Measurements from ENCODE around the gene CKB. TPM values are rescaled to one million over a fixed set of nuclear protein-coding genes. Genes with fewer than 3 reads are reported as not detected.

Gene CKB
- total and polyA plus RNA-seq, 9 of the 15 experiments (the other 6 are each of a cell fraction or from before 2014, with no cell fraction given) = 23.9 to 692 (median 132) TPM

- TF ChIP-seq L3MBTL2 (IDR thresholded peaks at IDR 0.05) = peak; percentile 81
- TF ChIP-seq ADNP (tag; IDR thresholded peaks at IDR 0.05) = no peak
- no peak for TF ChIP-seq CEBPZ (IDR thresholded peaks at IDR 0.05; ENCODE audit: borderline replicate concordance, low read depth, low read length)
- TF ChIP-seq MXI1 (IDR thresholded peaks at IDR 0.05; ENCODE audit: low read depth, low read length) = no peak; the same call in 1 of the 2 replicates
- no peak; the same call in 1 of the 2 replicates for TF ChIP-seq POLR2AphosphoS2 (IDR thresholded peaks at IDR 0.05; ENCODE audit: low read length)
- TF ChIP-seq LARP7 (IDR thresholded peaks at IDR 0.05) = no peak
- peak; percentile 72 for TF ChIP-seq ARID4B (CRISPR knock-in tag; IDR thresholded peaks at IDR 0.05)
- TF ChIP-seq TFAM (CRISPR knock-in tag; conservative IDR thresholded peaks at IDR 0.05) = no peak
- no peak for TF ChIP-seq ARID3A (IDR thresholded peaks at IDR 0.05; ENCODE audit: borderline replicate concordance, low read depth, low read length)
- no peak for TF ChIP-seq ATF1 (CRISPR knock-in tag; IDR thresholded peaks at IDR 0.05)
- peak; percentile 77 for TF ChIP-seq ATF1 (tag; IDR thresholded peaks at IDR 0.05)
- TF ChIP-seq CSDE1 (IDR thresholded peaks at IDR 0.05) = no peak
- peak; percentile 67; the same call in 1 of the 2 replicates for TF ChIP-seq GATAD2A (IDR thresholded peaks at IDR 0.05)
- peak; percentile 73 for TF ChIP-seq KLF13 (tag; IDR thresholded peaks at IDR 0.05; ENCODE audit: borderline replicate concordance, low read depth)
- TF ChIP-seq ZBTB7A (IDR thresholded peaks at IDR 0.05; ENCODE audit: borderline replicate concordance, control insufficient read depth, low read depth, low read length) = peak; percentile 83; the same call in 1 of the 2 replicates
- no peak for TF ChIP-seq ID3 (CRISPR knock-in tag; IDR thresholded peaks at IDR 0.05)
- TF ChIP-seq ID3 (tag; IDR thresholded peaks at IDR 0.05) = no peak
- TF ChIP-seq CAMTA2 (CRISPR knock-in tag; conservative IDR thresholded peaks at IDR 0.05) = no peak
- no peak for TF ChIP-seq LEF1 (IDR thresholded peaks at IDR 0.05)
- TF ChIP-seq GTF2F1 (IDR thresholded peaks at IDR 0.05; ENCODE audit: low read depth, low read length) = no peak
These were observed 1.8 kb downstream of the CKB start (continued) for GRCh38 chr14:103520657-103521437.
